ENCODE results near the gene PRMT2.
"Not testable (repeated sequence)": the region's sequence is repeated elsewhere in the genome, so short reads cannot be mapped to it uniquely, and the experiment has no call there.

PRMT2 gene

GRCh38 chr21:46645840-46646239 lies 10.4 kb downstream of the PRMT2 start:
- DNase-seq, result no peak

GRCh38 chr21:46646541-46647154 lies 11.2 kb downstream of the PRMT2 start:
- no peak for DNase-seq

GRCh38 chr21:46648539-46648938 lies 13.1 kb downstream of the PRMT2 start:
- DNase-seq, result no peak

GRCh38 chr21:46649356-46649755 lies 13.9 kb downstream of the PRMT2 start:
- DNase-seq, result no peak

GRCh38 chr21:46650476-46651098 lies 15.1 kb downstream of the PRMT2 start:
- DNase-seq, result no peak

- no peak for DNase-seq
Observed at GRCh38 chr21:46651121-46651520, 15.6 kb downstream of the PRMT2 start.

GRCh38 chr21:46655230-46655629 lies 19.8 kb downstream of the PRMT2 start:
- DNase-seq, result no peak

GRCh38 chr21:46656820-46657219 lies 21.3 kb downstream of the PRMT2 start:
- DNase-seq, result no peak

- no peak for DNase-seq
Observed at GRCh38 chr21:46660505-46660904, 25.0 kb downstream of the PRMT2 start.

- peak; percentile 31 to 59 for DNase-seq
Observed at GRCh38 chr21:46661211-46661625, 25.7 kb downstream of the PRMT2 start.

- DNase-seq, result peak in 1 of 2 donors; percentile 18
Observed at GRCh38 chr21:46661642-46662366, 26.3 kb downstream of the PRMT2 start.

GRCh38 chr21:46662367-46662654 lies 26.8 kb downstream of the PRMT2 start:
- DNase-seq, result no peak

GRCh38 chr21:46662765-46663500 lies 27.5 kb downstream of the PRMT2 start:
- DNase-seq, result no peak

GRCh38 chr21:46663754-46664153 lies 28.3 kb downstream of the PRMT2 start:
- no peak for DNase-seq

- DNase-seq, result no peak
Observed at GRCh38 chr21:46664316-46664995, 29.0 kb downstream of the PRMT2 start.

- DNase-seq, result no peak
Observed at GRCh38 chr21:46665566-46665965, 30.1 kb downstream of the PRMT2 start.

GRCh38 chr21:46666941-46667740 lies 31.7 kb downstream of the PRMT2 start:
- DNase-seq, result no peak

GRCh38 chr21:46667741-46668380 lies 32.4 kb downstream of the PRMT2 start:
- no peak for DNase-seq

GRCh38 chr21:46668381-46668780 lies 32.9 kb downstream of the PRMT2 start:
- no peak for DNase-seq

GRCh38 chr21:46668904-46669303 lies 33.4 kb downstream of the PRMT2 start:
- DNase-seq, result not testable (repeated sequence)

GRCh38 chr21:46674430-46675007 lies 39.0 kb downstream of the PRMT2 start:
- no peak for DNase-seq
